Smooth muscle cell (in vitro differentiated cells): ENCODE measurements around the gene PI4K2B. TPM values are rescaled to one million over a fixed set of nuclear protein-coding genes. Genes with fewer than 3 reads are reported as not detected.
"Not testable (repeated sequence)": the region's sequence is repeated elsewhere in the genome, so short reads cannot be mapped to it uniquely, and the experiment has no call there.

ENCODE experiments used
- DNase-seq: peaks from one replicate; lab custom pipeline; 2025; ENCODE audit not compliant: unreplicated experiment; lab: John Stamatoyannopoulos, UW
- H2AFZ ChIP-seq: fragments of 200-600 bp; sonication (generic); 2 replicates; pipeline ENCODE4 v1.6.0; 2016; ENCODE audit warnings: antibody characterized with exemption, low read depth, mild to moderate bottlenecking
- H3F3A ChIP-seq: fragments of 200-600 bp; sonication (generic); 2 replicates; pipeline ENCODE4 v1.6.0; 2017; ENCODE audit warnings: antibody characterized with exemption, low read depth
- H3K27ac ChIP-seq: fragments of 200-600 bp; sonication (generic); 2 replicates; pipeline ENCODE4 v1.5.1; 2016; ENCODE audit warnings: low read depth, mild to moderate bottlenecking
- H3K27me3 ChIP-seq: fragments of 200-600 bp; sonication (generic); 2 replicates; pipeline ENCODE4 v1.6.1; 2016; ENCODE audit warnings: low read depth, mild to moderate bottlenecking
- H3K36me3 ChIP-seq: fragments of 200-600 bp; sonication (generic); 2 replicates; pipeline ENCODE4 v1.5.1; 2016; ENCODE audit warnings: low read depth
- H3K4me1 ChIP-seq: fragments of 200-600 bp; sonication (generic); 2 replicates; pipeline ENCODE4 v1.5.1; 2016; ENCODE audit warnings: low read depth
- H3K4me2 ChIP-seq: fragments of 200-600 bp; sonication (generic); 2 replicates; pipeline ENCODE4 v1.6.0; 2016; ENCODE audit warnings: mild to moderate bottlenecking
- H3K4me3 ChIP-seq: fragments of 200-600 bp; sonication (generic); 2 replicates; pipeline ENCODE4 v1.5.1; 2016; ENCODE audit warnings: mild to moderate bottlenecking
- H3K79me2 ChIP-seq: fragments of 200-600 bp; sonication (generic); 2 replicates; pipeline ENCODE4 v1.6.0; 2016; ENCODE audit warnings: low read depth, mild to moderate bottlenecking
- H3K9ac ChIP-seq: fragments of 200-600 bp; sonication (generic); 2 replicates; pipeline ENCODE4 v1.6.0; 2016; ENCODE audit warnings: low read depth
- H3K9me3 ChIP-seq: fragments of 200-600 bp; sonication (generic); replicated peaks from 2 replicates; pipeline ENCODE4 v1.5.1; 2016; ENCODE audit warnings: low read depth
- H4K20me1 ChIP-seq: fragments of 200-600 bp; sonication (generic); 2 replicates; pipeline ENCODE4 v1.6.0; 2016; ENCODE audit warnings: low read depth
- WGBS: methylation state at CpG from one replicate; pipeline ENCODE4 v1.1.7; 2016; ENCODE audit warnings: low lambda C conversion rate; 5-methylcytosine and 5-hydroxymethylcytosine counted together
- polyA plus RNA-seq: library from polyadenylated mRNA; unstranded; fragments of >200 nt; fragmentation: Nextera tagmentation; extraction: Ambion mirVana; gene quantifications from 2 replicates; pipeline ENCODE4 v1.2.1, GENCODE V29; 2016
- small RNA-seq: library from RNA; depleted of rRNA; stranded (forward); fragments of <200 nt; gene quantifications from one replicate; pipeline ENCODE3, GENCODE V24; 2014
- total RNA-seq: library from RNA; depleted of rRNA; stranded (reverse); fragments of >200 nt; gene quantifications from 2 replicates; pipeline ENCODE4 v1.2.3, GENCODE V29; 2014
- TF ChIP-seq, protein P1 (sequence below): fragments of 200-600 bp; sonication (generic); IDR thresholded peaks from 2 replicates; pipeline ENCODE4 v1.5.1; 2017; ENCODE audit warnings: borderline replicate concordance, mild to moderate bottlenecking, antibody characterized with exemption; ENCODE audit not compliant: insufficient read depth, poor library complexity, severe bottlenecking

PI4K2B gene
- total and polyA plus RNA-seq, 2 experiments from 2014 or later, result 10.8 to 21.6 TPM

DNA sequence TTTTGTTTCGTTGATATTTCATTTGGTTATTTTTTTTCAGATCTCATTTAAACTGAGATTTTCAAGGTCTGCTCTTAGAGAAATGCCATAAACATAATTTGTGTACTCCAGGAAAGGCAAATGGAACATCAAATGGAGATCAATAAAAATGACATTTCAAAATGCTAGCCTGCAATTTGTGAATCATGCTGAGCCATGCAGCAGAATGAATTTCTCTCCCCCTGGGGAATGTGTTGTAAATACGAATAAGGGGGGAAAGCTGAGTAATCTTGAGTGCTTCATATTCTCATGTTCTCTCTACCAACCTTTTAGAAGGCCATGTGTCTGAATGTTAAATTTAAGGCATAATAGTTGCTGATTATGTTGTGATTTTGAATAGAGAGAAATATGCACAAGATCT, 86.5 kb downstream of the PI4K2B start:
- Histone ChIP-seq H3K9me3 (no peaks in the 10 kb centered on the region), H3K4me3 (no peak overlapping the region), H3K4me2 (peak overlapping the region; percentile 8), H3K36me3 (no peaks in the 10 kb centered on the region), H3F3A (peaks cover 3% of the 10 kb centered on the region), H3K9ac (no peak overlapping the region), H2AFZ (no peak overlapping the region), H4K20me1 (no peaks in the 10 kb centered on the region), H3K79me2 (no peaks in the 10 kb centered on the region), H3K27me3 (no peaks in the 10 kb centered on the region), H3K27ac (peak overlapping the region; percentile 69), H3K4me1 (no peaks in the 10 kb centered on the region)
- 89% methylated on average over 2 of the region's 2 CpGs for WGBS
- TF ChIP-seq, protein P1, sequence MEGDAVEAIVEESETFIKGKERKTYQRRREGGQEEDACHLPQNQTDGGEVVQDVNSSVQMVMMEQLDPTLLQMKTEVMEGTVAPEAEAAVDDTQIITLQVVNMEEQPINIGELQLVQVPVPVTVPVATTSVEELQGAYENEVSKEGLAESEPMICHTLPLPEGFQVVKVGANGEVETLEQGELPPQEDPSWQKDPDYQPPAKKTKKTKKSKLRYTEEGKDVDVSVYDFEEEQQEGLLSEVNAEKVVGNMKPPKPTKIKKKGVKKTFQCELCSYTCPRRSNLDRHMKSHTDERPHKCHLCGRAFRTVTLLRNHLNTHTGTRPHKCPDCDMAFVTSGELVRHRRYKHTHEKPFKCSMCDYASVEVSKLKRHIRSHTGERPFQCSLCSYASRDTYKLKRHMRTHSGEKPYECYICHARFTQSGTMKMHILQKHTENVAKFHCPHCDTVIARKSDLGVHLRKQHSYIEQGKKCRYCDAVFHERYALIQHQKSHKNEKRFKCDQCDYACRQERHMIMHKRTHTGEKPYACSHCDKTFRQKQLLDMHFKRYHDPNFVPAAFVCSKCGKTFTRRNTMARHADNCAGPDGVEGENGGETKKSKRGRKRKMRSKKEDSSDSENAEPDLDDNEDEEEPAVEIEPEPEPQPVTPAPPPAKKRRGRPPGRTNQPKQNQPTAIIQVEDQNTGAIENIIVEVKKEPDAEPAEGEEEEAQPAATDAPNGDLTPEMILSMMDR, result no peak
- DNase-seq, result no peak

DNA sequence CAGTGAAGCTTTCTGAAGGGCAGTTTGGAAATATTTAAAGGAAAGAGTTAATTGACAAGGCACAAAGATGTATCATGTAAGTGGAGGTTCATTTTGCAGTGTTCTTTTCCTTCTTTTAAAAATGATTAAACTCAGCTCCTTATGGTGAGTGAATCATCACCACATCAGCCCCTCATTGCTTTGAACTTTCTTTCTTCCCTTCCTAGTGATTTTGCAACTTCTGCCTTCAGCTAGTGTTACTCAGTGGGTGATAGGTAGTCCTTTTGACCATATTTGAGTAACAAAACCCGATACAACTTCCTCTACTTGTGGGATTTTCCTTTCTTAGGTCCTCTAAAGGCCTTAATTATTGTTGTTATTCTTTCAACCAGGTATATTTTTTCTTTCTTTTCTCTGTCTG, 86.9 kb downstream of the PI4K2B start:
- Histone ChIP-seq H3K36me3 (no peaks in the 10 kb centered on the region), H3K9me3 (no peaks in the 10 kb centered on the region), H3K9ac (no peak overlapping the region), H3K4me3 (no peak overlapping the region), H3K4me2 (peak overlapping the region; percentile 12), H2AFZ (no peak overlapping the region), H3K4me1 (no peaks in the 10 kb centered on the region), H3K27ac (peak overlapping the region; percentile 69), H3K79me2 (no peaks in the 10 kb centered on the region), H4K20me1 (peaks cover 1% of the 10 kb centered on the region), H3F3A (peaks cover 3% of the 10 kb centered on the region), H3K27me3 (no peaks in the 10 kb centered on the region)
- DNase-seq, result no peak
- WGBS, result 54% methylated on average over 1 of the region's 1 CpG
- TF ChIP-seq, protein P1, result no peak

DNA sequence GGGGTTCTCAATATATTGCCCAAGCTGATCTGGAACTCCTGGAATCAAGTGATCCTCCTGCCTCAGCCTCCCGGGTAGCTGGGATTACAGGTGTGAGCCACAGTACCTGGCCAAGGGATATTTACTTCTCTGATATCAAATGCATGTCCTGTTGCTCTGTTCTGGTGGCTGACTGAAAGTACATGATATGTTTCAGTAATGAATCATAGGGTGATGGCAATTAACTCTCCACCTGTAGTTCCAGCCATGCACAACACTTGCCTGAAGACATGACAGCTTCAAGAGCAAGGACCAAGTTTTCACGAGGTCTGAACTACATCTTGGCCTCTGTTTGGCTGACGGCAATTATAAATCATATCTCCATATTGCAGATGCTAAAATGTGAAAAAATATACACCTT, 87.9 kb downstream of the PI4K2B start:
- H3K4me3 ChIP-seq, result no peak overlapping the region
- no peak overlapping the region for H2AFZ ChIP-seq
- DNase-seq, result no peak
- TF ChIP-seq, protein P1, result no peak
- 91% methylated on average over 3 of the region's 3 CpGs for WGBS
- H3K9ac ChIP-seq, result no peak overlapping the region
- no peaks in the 10 kb centered on the region for H3K79me2 ChIP-seq
- H4K20me1 ChIP-seq, result peaks cover 3% of the 10 kb centered on the region
- H3K27ac ChIP-seq, result no peak overlapping the region
- H3K4me1 ChIP-seq, result no peaks in the 10 kb centered on the region
- no peaks in the 10 kb centered on the region for H3K9me3 ChIP-seq
- no peak overlapping the region for H3K4me2 ChIP-seq
- no peaks in the 10 kb centered on the region for H3K36me3 ChIP-seq
- no peaks in the 10 kb centered on the region for H3K27me3 ChIP-seq
- H3F3A ChIP-seq, result peaks cover 3% of the 10 kb centered on the region

DNA sequence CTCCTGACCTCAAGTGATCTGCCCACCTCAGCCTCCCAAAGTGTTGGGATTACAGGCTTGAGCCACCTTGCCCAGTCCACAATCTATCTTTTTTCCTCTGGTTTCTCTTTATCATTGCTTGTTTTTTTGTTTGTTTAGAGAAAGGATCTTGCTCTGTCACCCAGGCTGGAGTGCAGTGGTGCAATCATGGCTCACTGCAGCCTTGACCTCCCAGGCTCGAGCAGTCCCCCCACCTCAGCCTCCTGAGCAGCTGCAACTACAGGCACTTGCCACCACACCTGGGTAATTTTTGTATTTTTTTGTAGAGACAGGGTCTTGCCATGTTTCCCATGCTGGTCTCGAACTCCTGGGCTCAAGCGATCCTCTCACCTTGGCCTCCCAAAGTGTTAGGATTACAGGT, 94.6 kb downstream of the PI4K2B start:
- 100% methylated on average over 3 of the region's 3 CpGs for WGBS
- not testable (repeated sequence) for H3K79me2 ChIP-seq, H3K4me3 ChIP-seq, H3F3A ChIP-seq, H4K20me1 ChIP-seq, H3K4me1 ChIP-seq, H2AFZ ChIP-seq, H3K27me3 ChIP-seq, DNase-seq, H3K9me3 ChIP-seq, H3K9ac ChIP-seq, H3K27ac ChIP-seq, H3K4me2 ChIP-seq, H3K36me3 ChIP-seq

Small RNA genes within 50 kb of the gene (small RNA-seq; reads per million reads assigned to genes)
- gene RF00004, result not detected

Other genes with a start within 250 kb of the PI4K2B start
- gene LGI2, start 203.1 kb upstream of the PI4K2B start, total RNA-seq, result 3.1 and 9.1 TPM in 2 replicates
- gene LGI2, start 203.1 kb upstream of the PI4K2B start, polyA plus RNA-seq, result 2.1 and 9.3 TPM in 2 replicates
- 7.7 and 8.4 TPM in 2 replicates for gene SEPSECS, start 73.6 kb upstream of the PI4K2B start, total RNA-seq
- gene SEPSECS, start 73.6 kb upstream of the PI4K2B start, polyA plus RNA-seq, result 1.6 and 4.2 TPM in 2 replicates
- gene ZCCHC4, start 78.7 kb downstream of the PI4K2B start, total RNA-seq, result 11.9 and 13.4 TPM in 2 replicates
- gene ZCCHC4, start 78.7 kb downstream of the PI4K2B start, polyA plus RNA-seq, result 12.0 and 14.1 TPM in 2 replicates
- gene ANAPC4, start 143.2 kb downstream of the PI4K2B start, total RNA-seq, result 26.0 TPM in 2 replicates
- 11.7 and 12.4 TPM in 2 replicates for gene ANAPC4, start 143.2 kb downstream of the PI4K2B start, polyA plus RNA-seq